Measurements from ENCODE around the gene STAU1. TPM values are rescaled to one million over a fixed set of nuclear protein-coding genes. Genes with fewer than 3 reads are reported as not detected.
A peak's percentile ranks its signal among the peaks of the same experiment; 100 is the strongest.
"Not testable (repeated sequence)": the region's sequence is repeated elsewhere in the genome, so short reads cannot be mapped to it uniquely, and the experiment has no call there.

STAU1 gene
- total and polyA plus RNA-seq, 2 experiments from 2014 or later, result 62.6 to 70.1 TPM

DNA sequence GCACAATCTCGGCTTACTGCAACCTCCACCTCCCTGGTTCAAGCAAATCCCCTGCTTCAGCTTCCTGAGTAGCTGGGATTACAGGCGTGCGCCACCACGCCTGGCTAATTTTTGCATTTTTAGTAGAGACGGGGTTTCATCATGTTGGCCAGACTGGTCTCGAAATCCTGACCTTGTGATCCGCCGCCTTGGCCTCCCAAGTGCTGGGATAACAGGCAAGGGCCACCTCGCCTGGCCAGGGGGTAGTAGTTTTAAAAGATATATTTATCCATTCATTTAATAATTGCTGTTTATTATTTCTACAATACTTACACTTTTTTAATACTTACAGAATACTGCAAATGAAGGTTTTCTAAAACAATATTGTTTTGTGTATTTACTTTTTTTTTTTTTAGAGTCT lies 15.6 kb upstream of the STAU1 start:
- Histone ChIP-seq H3K4me1 (ENCODE audit: low read depth) (no peaks in the 10 kb centered on the region), H3K9me3 (ENCODE audit: low read depth) (no peaks in the 10 kb centered on the region), H3K36me3 (no peaks in the 10 kb centered on the region), H3K27me3 (no peaks in the 10 kb centered on the region), H3K27ac (no peak overlapping the region), H3K4me3 (no peak overlapping the region)
- no peak for DNase-seq (ENCODE audit: low read depth in 1 of 2, low spot score in 1 of 2)
- TF ChIP-seq, protein P1, sequence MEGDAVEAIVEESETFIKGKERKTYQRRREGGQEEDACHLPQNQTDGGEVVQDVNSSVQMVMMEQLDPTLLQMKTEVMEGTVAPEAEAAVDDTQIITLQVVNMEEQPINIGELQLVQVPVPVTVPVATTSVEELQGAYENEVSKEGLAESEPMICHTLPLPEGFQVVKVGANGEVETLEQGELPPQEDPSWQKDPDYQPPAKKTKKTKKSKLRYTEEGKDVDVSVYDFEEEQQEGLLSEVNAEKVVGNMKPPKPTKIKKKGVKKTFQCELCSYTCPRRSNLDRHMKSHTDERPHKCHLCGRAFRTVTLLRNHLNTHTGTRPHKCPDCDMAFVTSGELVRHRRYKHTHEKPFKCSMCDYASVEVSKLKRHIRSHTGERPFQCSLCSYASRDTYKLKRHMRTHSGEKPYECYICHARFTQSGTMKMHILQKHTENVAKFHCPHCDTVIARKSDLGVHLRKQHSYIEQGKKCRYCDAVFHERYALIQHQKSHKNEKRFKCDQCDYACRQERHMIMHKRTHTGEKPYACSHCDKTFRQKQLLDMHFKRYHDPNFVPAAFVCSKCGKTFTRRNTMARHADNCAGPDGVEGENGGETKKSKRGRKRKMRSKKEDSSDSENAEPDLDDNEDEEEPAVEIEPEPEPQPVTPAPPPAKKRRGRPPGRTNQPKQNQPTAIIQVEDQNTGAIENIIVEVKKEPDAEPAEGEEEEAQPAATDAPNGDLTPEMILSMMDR (IDR thresholded peaks at IDR 0.05; ENCODE audit: low read depth, low read length), result no peak

DNA sequence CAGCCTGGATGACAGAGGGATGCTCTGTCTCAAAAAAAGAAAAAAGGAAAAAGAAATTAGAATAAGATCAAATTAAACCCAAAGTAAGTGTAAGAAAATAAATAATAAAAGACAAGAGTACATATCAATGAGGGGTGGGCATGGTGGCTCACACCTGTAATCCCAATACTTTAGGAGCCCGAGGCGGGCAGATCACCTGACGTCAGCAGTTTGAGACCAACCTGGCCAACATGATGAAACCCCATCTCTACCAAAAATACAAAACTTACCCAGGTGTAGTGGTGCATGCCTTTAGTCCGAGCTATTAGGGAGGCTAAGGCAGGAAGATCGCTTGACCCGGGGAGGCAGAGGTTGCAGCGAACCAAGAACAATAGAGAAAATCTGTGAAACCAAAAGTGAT lies 14.9 kb upstream of the STAU1 start:
- no peak overlapping the region for H3K4me3 ChIP-seq
- DNase-seq (ENCODE audit: low read depth in 1 of 2, low spot score in 1 of 2), result no peak
- no peaks in the 10 kb centered on the region for H3K4me1 ChIP-seq (ENCODE audit: low read depth)
- H3K27me3 ChIP-seq, result no peaks in the 10 kb centered on the region
- no peak overlapping the region for H3K27ac ChIP-seq
- H3K9me3 ChIP-seq (ENCODE audit: low read depth), result no peaks in the 10 kb centered on the region
- TF ChIP-seq, protein P1 (IDR thresholded peaks at IDR 0.05; ENCODE audit: low read depth, low read length), result no peak
- H3K36me3 ChIP-seq, result no peaks in the 10 kb centered on the region

DNA sequence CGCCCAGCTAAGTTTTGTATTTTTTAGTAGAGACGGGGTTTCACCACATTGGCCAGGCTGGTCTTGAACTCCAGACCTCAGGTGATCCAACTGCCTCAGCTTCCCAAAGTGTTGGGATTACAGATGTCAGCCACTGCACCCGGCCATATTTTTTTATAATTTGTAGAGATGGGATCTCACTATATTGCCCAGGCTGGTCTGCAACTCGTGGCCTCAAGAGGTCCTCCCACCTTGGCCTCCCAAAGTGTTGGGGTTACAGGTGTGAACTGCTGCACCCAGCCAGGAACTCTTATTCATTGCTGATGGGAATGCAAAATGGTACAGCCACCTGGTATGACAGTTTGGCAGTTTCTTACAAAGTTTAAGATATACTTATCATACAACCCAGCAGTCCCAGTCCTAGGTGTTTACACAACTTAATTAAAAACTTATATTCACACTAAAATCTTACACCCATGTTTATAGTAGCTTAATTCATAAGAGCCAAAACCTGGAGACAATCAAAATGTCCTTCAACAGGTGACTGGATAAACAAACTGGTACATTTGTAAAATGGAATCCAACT lies 11.7 kb upstream of the STAU1 start:
- TF ChIP-seq, protein P1 (IDR thresholded peaks at IDR 0.05; ENCODE audit: low read depth, low read length), result no peak
- Histone ChIP-seq H3K4me3 (no peak overlapping the region), H3K27me3 (no peaks in the 10 kb centered on the region), H3K9me3 (ENCODE audit: low read depth) (no peaks in the 10 kb centered on the region), H3K4me1 (ENCODE audit: low read depth) (no peaks in the 10 kb centered on the region), H3K36me3 (no peaks in the 10 kb centered on the region), H3K27ac (no peak overlapping the region)
- DNase-seq (ENCODE audit: low read depth in 1 of 2, low spot score in 1 of 2), result no peak

- H3K27ac ChIP-seq; H3K36me3 ChIP-seq; H3K4me1 ChIP-seq (ENCODE audit: low read depth); H3K9me3 ChIP-seq (ENCODE audit: low read depth); H3K27me3 ChIP-seq; DNase-seq (ENCODE audit: low read depth in 1 of 2, low spot score in 1 of 2); H3K4me3 ChIP-seq: not testable (repeated sequence)
Measured at GRCh38 chr20:49192944-49193518, 4.9 kb upstream of the STAU1 start.

DNA sequence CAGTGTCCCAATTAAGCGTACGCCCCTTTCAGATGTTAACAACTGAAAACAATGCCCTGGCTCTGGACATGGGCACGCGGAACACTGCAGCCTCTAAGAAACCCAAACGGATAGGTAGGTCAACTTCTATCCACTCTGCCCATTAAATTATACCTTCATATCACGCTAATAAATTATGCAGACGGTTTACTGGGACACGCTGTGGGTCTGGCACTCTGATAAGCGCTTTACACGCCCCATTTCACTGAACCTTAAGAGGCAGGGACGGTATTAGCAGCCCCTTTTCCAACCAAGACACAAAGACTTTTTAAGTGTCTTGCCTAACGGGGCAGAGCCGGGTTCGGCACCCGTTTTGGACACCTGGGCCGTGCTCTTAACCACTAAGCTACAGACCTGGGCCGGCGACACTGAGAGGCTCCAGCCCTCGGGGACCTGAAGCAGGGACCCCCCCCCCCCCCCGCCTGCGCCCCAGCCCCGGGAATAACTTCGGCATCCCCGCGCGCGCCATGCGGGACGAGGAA lies 744 bp downstream of the STAU1 start:
- TF ChIP-seq, protein P1 (IDR thresholded peaks at IDR 0.05; ENCODE audit: low read depth, low read length), result no peak
- Histone ChIP-seq H3K4me3 (peak overlapping the region; percentile 96), H3K9me3 (ENCODE audit: low read depth) (no peaks in the 10 kb centered on the region)

DNA sequence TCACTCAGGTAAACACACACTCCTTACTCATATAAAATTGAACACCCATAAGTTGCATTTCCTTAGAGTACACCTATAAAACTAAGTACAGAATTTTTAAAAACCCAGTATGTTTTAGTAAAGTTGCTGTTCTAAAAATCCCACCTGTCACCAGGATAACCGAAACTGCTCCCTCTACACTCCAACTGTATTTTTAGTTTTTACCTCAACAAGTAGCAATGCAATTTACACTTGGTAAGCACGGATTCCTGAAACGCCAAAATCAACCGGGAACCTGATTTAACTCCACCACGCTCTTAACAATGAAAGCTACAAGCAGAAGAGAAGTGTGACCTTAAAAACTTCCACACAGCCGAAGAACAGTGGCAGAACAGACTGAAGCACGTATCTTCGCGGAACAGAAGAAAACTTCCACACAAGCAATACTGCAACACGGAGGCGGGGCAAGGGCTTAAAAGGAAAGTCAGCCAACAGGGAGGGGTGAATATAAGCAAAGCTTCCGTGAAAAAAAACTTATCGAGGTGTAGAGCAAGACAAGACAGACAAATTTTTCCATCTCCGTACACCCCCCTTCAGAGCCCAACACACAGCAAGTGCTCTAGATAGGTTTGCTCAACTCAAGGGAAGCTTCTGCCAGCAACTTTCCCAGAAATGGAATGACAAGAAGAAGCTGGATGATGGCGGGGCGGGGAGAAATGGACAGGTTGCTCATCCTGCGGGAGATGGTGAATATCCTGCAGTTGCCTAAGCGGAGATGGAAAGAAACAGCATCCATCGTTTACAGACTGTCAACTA lies 1.4 kb downstream of the STAU1 start:
- H3K4me3 ChIP-seq, result peak overlapping the region; percentile 96
- H3K9me3 ChIP-seq (ENCODE audit: low read depth), result no peaks in the 10 kb centered on the region
- no peaks in the 10 kb centered on the region for H3K27me3 ChIP-seq
- TF ChIP-seq, protein P1 (IDR thresholded peaks at IDR 0.05; ENCODE audit: low read depth, low read length), result no peak
- no peaks in the 10 kb centered on the region for H3K36me3 ChIP-seq
- DNase-seq (ENCODE audit: low read depth in 1 of 2, low spot score in 1 of 2), result peak; percentile 67 to 68
- H3K27ac ChIP-seq, result peak overlapping the region; percentile 95
- H3K4me1 ChIP-seq (ENCODE audit: low read depth), result peaks cover 8% of the 10 kb centered on the region

More for the DNA sequence above, 744 bp downstream of the STAU1 start:
- Histone ChIP-seq H3K4me1 (ENCODE audit: low read depth) (peaks cover 8% of the 10 kb centered on the region), H3K27ac (peak overlapping the region; percentile 95), H3K36me3 (no peaks in the 10 kb centered on the region), H3K27me3 (no peaks in the 10 kb centered on the region)
- peak in 1 of 2 donors; percentile 4 for DNase-seq (ENCODE audit: low read depth in 1 of 2, low spot score in 1 of 2)

All from cardiac muscle cell (in vitro differentiated cells and primary cell).